ENCODE measurements around the gene HAUS7. TPM values are rescaled to one million over a fixed set of nuclear protein-coding genes. Genes with fewer than 3 reads are reported as not detected.

Gene HAUS7
- polyA plus RNA-seq, 1 donor from 2014 or later: 27.7 TPM

GRCh38 chrX:153456704-153457103, 13.7 kb downstream of the HAUS7 start:
- H3K9me2 ChIP-seq (ENCODE audit: insufficient read depth, low read length): no peaks in the 10 kb centered on the region
- no peaks in the 10 kb centered on the region for H3K36me3 ChIP-seq (ENCODE audit: insufficient read depth, low read length)
- H3F3A ChIP-seq (ENCODE audit: insufficient read depth, low read length, poor library complexity, severe bottlenecking): no peaks in the 10 kb centered on the region
- H4K20me1 ChIP-seq (ENCODE audit: insufficient read depth): no peaks in the 10 kb centered on the region
- H3K27ac ChIP-seq (ENCODE audit: low read length): no peak overlapping the region
- no peaks in the 10 kb centered on the region for H3K9me3 ChIP-seq (ENCODE audit: low read length)
- TF ChIP-seq EP300 (conservative IDR thresholded peaks at IDR 0.05; ENCODE audit: poor library complexity, severe bottlenecking): no peak
- no peaks in the 10 kb centered on the region for H3K79me2 ChIP-seq (replicated peaks; ENCODE audit: insufficient read depth, low read length)
- no peak overlapping the region for H2AFZ ChIP-seq (ENCODE audit: low read depth, low read length)
- no peak overlapping the region for H3K4me3 ChIP-seq (ENCODE audit: low read length)
- no peak overlapping the region for H3K9ac ChIP-seq (ENCODE audit: low read length)
- no peak overlapping the region for H3K4me2 ChIP-seq (ENCODE audit: low read length)
- H3K27me3 ChIP-seq (ENCODE audit: insufficient read depth, low read depth, low read length): no peaks in the 10 kb centered on the region

DNA sequence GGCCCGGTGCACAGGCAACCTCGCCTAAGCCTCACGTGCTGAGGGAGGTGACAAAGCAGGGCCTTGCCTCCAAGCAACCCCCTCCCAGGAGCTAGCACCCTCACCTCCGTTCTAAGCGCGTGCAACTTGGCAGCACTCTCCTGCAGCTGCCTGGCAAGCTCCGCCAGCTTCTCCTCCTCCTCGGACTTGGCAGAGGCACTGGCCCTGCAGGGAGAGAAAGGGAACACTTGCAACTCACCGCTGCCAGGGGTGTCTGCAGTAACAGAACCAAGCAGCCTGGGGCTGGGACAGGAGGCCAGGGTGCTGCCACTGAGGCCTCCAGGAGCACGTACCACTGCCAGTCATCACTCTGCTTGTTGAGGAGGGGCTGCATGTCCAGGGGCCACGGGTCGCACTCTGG, 14.2 kb downstream of the HAUS7 start:
- Histone ChIP-seq H2AFZ (ENCODE audit: low read depth, low read length) (no peak overlapping the region), H3K9me3 (ENCODE audit: low read length) (no peaks in the 10 kb centered on the region), H3K9ac (ENCODE audit: low read length) (no peak overlapping the region), H3K27ac (ENCODE audit: low read length) (no peak overlapping the region), H3K9me2 (ENCODE audit: insufficient read depth, low read length) (no peaks in the 10 kb centered on the region), H3K4me3 (ENCODE audit: low read length) (no peak overlapping the region), H4K20me1 (ENCODE audit: insufficient read depth) (no peaks in the 10 kb centered on the region), H3K27me3 (ENCODE audit: insufficient read depth, low read depth, low read length) (no peaks in the 10 kb centered on the region), H3K36me3 (ENCODE audit: insufficient read depth, low read length) (no peaks in the 10 kb centered on the region), H3K4me2 (ENCODE audit: low read length) (no peak overlapping the region), H3F3A (ENCODE audit: insufficient read depth, low read length, poor library complexity, severe bottlenecking) (no peaks in the 10 kb centered on the region), H3K79me2 (replicated peaks; ENCODE audit: insufficient read depth, low read length) (no peaks in the 10 kb centered on the region)
- TF ChIP-seq RAD21 (conservative IDR thresholded peaks at IDR 0.05) (no peak), MXI1 (conservative IDR thresholded peaks at IDR 0.05; ENCODE audit: poor library complexity, severe bottlenecking) (no peak), TAF1 (IDR thresholded peaks at IDR 0.05; ENCODE audit: low read depth) (no peak), SMC3 (conservative IDR thresholded peaks at IDR 0.05; ENCODE audit: poor library complexity) (no peak), POLR2AphosphoS5 (IDR thresholded peaks at IDR 0.05) (no peak), EZH2 (IDR thresholded peaks at IDR 0.05; ENCODE audit: borderline replicate concordance, insufficient read depth, low read length, poor library complexity, severe bottlenecking) (no peak), CTCF (IDR thresholded peaks at IDR 0.05; ENCODE audit: poor library complexity, severe bottlenecking) (no peak), REST (IDR thresholded peaks at IDR 0.05; ENCODE audit: borderline replicate concordance) (no peak)

DNA sequence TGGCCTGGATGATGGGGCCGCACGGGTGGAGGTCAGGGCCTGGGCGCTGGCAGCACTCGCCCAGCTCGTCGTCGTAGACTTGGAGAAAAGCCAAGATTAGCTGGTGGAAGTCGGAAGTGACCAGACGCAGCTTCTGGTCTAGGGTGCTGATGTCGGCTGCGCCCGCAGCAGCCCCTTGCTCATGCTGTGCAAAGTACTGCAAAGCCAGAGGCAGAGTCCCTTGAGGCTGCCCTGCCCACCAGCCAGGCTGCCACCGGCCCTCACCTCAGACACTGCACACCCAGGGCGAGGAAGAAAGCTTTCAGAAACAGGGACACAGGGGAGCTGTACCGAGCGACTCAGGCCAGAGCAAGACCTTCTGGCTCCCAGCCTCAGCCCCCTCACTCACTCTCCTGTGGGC, 14.8 kb downstream of the HAUS7 start:
- H3K27me3 ChIP-seq (ENCODE audit: insufficient read depth, low read depth, low read length): no peaks in the 10 kb centered on the region
- no peak overlapping the region for H3K4me3 ChIP-seq (ENCODE audit: low read length)
- H3K4me2 ChIP-seq (ENCODE audit: low read length): no peak overlapping the region
- no peaks in the 10 kb centered on the region for H3F3A ChIP-seq (ENCODE audit: insufficient read depth, low read length, poor library complexity, severe bottlenecking)
- no peaks in the 10 kb centered on the region for H3K9me3 ChIP-seq (ENCODE audit: low read length)
- no peaks in the 10 kb centered on the region for H3K36me3 ChIP-seq (ENCODE audit: insufficient read depth, low read length)
- H3K79me2 ChIP-seq (replicated peaks; ENCODE audit: insufficient read depth, low read length): no peaks in the 10 kb centered on the region
- no peak overlapping the region for H3K9ac ChIP-seq (ENCODE audit: low read length)
- H3K9me2 ChIP-seq (ENCODE audit: insufficient read depth, low read length): no peaks in the 10 kb centered on the region
- no peaks in the 10 kb centered on the region for H4K20me1 ChIP-seq (ENCODE audit: insufficient read depth)
- TF ChIP-seq EP300 (conservative IDR thresholded peaks at IDR 0.05; ENCODE audit: poor library complexity, severe bottlenecking) (no peak), POLR2AphosphoS5 (IDR thresholded peaks at IDR 0.05) (no peak), REST (IDR thresholded peaks at IDR 0.05; ENCODE audit: borderline replicate concordance) (no peak)
- no peak overlapping the region for H2AFZ ChIP-seq (ENCODE audit: low read depth, low read length)
- no peak overlapping the region for H3K27ac ChIP-seq (ENCODE audit: low read length)

All from neural cell (in vitro differentiated cells).